IPS-20b (cell line): ENCODE results near the gene HDAC6.
"Not testable (repeated sequence)": the region's sequence is repeated elsewhere in the genome, so short reads cannot be mapped to it uniquely, and the experiment has no call there.

Experiments used
- H3K27ac ChIP-seq: one replicate; pipeline ENCODE4 v1.5.1; 2013; ENCODE audit warnings: low read length
- H3K27me3 ChIP-seq: 2 replicates; pipeline ENCODE4 v1.6.1; 2013; ENCODE audit warnings: mild to moderate bottlenecking, low read length, inconsistent platforms; ENCODE audit not compliant: insufficient read depth
- H3K36me3 ChIP-seq: 2 replicates; pipeline ENCODE4 v1.6.1; 2013; ENCODE audit warnings: low read depth, mild to moderate bottlenecking, inconsistent platforms, low read length, moderate library complexity; ENCODE audit not compliant: insufficient read depth
- H3K4me1 ChIP-seq: 2 replicates; pipeline ENCODE4 v1.6.1; 2013; ENCODE audit warnings: mild to moderate bottlenecking, control low read depth, inconsistent platforms, low read length, moderate library complexity; ENCODE audit not compliant: insufficient read depth
- H3K4me3 ChIP-seq: 2 replicates; pipeline ENCODE4 v1.5.1; 2013; ENCODE audit warnings: mild to moderate bottlenecking, low read length, inconsistent platforms
- H3K9ac ChIP-seq: 2 replicates; pipeline ENCODE4 v1.6.1; 2013; ENCODE audit warnings: low read depth, mild to moderate bottlenecking, inconsistent platforms, low read length, moderate library complexity
- H3K9me3 ChIP-seq: 2 replicates; pipeline ENCODE4 v1.6.1; 2013; ENCODE audit warnings: mild to moderate bottlenecking, low read depth, low read length, inconsistent platforms; ENCODE audit not compliant: insufficient read depth

HDAC6 gene

GRCh38 chrX:48854898-48855297 lies 53.0 kb downstream of the HDAC6 start:
- Histone ChIP-seq H3K9ac (no peak overlapping the region), H3K27ac (no peak overlapping the region), H3K4me3 (no peak overlapping the region), H3K27me3 (no peaks in the 10 kb centered on the region), H3K9me3 (no peaks in the 10 kb centered on the region), H3K4me1 (no peaks in the 10 kb centered on the region), H3K36me3 (no peaks in the 10 kb centered on the region)

GRCh38 chrX:48864210-48864609 lies 62.3 kb downstream of the HDAC6 start:
- H3K4me3 ChIP-seq, result no peak overlapping the region
- no peaks in the 10 kb centered on the region for H3K9me3 ChIP-seq
- H3K27me3 ChIP-seq, result no peaks in the 10 kb centered on the region
- H3K36me3 ChIP-seq, result no peaks in the 10 kb centered on the region
- no peaks in the 10 kb centered on the region for H3K4me1 ChIP-seq
- H3K27ac ChIP-seq, result no peak overlapping the region
- H3K9ac ChIP-seq, result no peak overlapping the region

DNA sequence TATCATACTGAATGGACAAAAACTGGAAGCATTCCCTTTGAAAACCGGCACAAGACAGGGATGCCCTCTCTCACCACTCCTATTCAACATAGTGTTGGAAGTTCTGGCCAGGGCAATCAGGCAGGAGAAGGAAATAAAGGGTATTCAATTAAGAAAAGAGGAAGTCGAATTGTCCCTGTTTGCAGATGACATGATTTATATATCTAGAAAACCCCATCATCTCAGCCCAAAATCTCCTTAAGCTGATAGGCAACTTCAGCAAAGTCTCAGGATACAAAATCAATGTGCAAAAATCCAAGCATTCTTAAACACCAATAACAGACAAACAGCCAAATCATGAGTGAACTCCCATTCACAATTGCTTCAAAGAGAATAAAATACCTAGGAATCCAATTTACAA lies 70.2 kb downstream of the HDAC6 start:
- H3K9me3 ChIP-seq, H3K4me1 ChIP-seq, H3K27ac ChIP-seq, H3K36me3 ChIP-seq, H3K9ac ChIP-seq, H3K27me3 ChIP-seq, H3K4me3 ChIP-seq: not testable (repeated sequence)
